BJ (cell line): ENCODE measurements around the gene INPP4A. TPM values are rescaled to one million over a fixed set of nuclear protein-coding genes. Genes with fewer than 3 reads are reported as not detected.

ENCODE experiments used
- CTCF ChIA-PET: fragments of 350-600 bp; formaldehyde crosslinking; extraction: SDS; loops from one replicate; lab custom pipeline; 2021; ENCODE audit warnings: antibody characterized with exemption, inconsistent platforms; lab: Yijun Ruan, JAX
- POLR2A ChIA-PET: fragments of 300-600 bp; sonication (Branson Sonifier 250); formaldehyde crosslinking; extraction: SDS; loops from one replicate; lab custom pipeline; 2021; ENCODE audit warnings: antibody characterized with exemption; lab: Charles Lee
- DNase-seq: peaks from one replicate; pipeline ENCODE4 v3.0.0-alpha.2; 2011; ENCODE audit warnings: low read depth
- H3K27me3 ChIP-seq: 2 replicates; pipeline ENCODE4 v1.6.0; 2011; ENCODE audit warnings: low read length; ENCODE audit not compliant: control insufficient read depth, insufficient read depth
- H3K36me3 ChIP-seq: 2 replicates; pipeline ENCODE4 v1.5.1; 2011; ENCODE audit warnings: low read length; ENCODE audit not compliant: control insufficient read depth, insufficient read depth
- H3K4me3 ChIP-seq: 2 replicates; pipeline ENCODE4 v1.5.1; 2011; ENCODE audit warnings: low read depth, mild to moderate bottlenecking, control low read depth, low read length
- CTCF ChIP-seq: IDR thresholded peaks from 2 replicates; pipeline ENCODE4 v1.5.1; 2011; ENCODE audit warnings: low read depth, mild to moderate bottlenecking, control low read depth, inconsistent platforms, low read length, moderate library complexity; ENCODE audit not compliant: insufficient read depth
- polyA plus RNA-seq: library from polyadenylated mRNA; depleted of rRNA; stranded (reverse); fragments of >200 nt; gene quantifications from 2 replicates; pipeline ENCODE4 v1.2.3, GENCODE V29; 2011

INPP4A gene
- polyA plus RNA-seq, 1 experiment = 21.0 TPM

- ChIA-PET POLR2A (no interaction called here), CTCF (interaction anchor here (1.2 kb wide), 1 partner anchor 40 kb away, joined by 4 read pairs; no protein-coding TSS in a partner anchor)
- no peak for DNase-seq
- H3K4me3 ChIP-seq = no peak overlapping the region
- no peak for TF ChIP-seq CTCF
- peaks cover 9% of the 10 kb centered on the region for H3K36me3 ChIP-seq
- H3K27me3 ChIP-seq = no peaks in the 10 kb centered on the region
Observed at GRCh38 chr2:98561902-98562695, 117.4 kb downstream of the INPP4A start.

- Histone ChIP-seq H3K36me3 (peaks cover 7% of the 10 kb centered on the region), H3K27me3 (no peaks in the 10 kb centered on the region), H3K4me3 (no peak overlapping the region)
- DNase-seq = no peak
- CTCF ChIA-PET = no interaction called here
- TF ChIP-seq CTCF = no peak
- POLR2A ChIA-PET = interaction anchor here (0.7 kb wide), 1 partner anchor 962 kb away, joined by 3 read pairs; no protein-coding TSS in a partner anchor
Observed at GRCh38 chr2:98563394-98563793, 118.7 kb downstream of the INPP4A start.

- ChIA-PET POLR2A (no interaction called here), CTCF (interaction anchor here (0.6 kb wide), 1 partner anchor 24 kb away, joined by 3 read pairs; no protein-coding TSS in a partner anchor)
- no peak overlapping the region for H3K4me3 ChIP-seq
- DNase-seq = no peak
- H3K36me3 ChIP-seq = peaks cover 12% of the 10 kb centered on the region
- no peak for TF ChIP-seq CTCF
- H3K27me3 ChIP-seq = no peaks in the 10 kb centered on the region
Observed at GRCh38 chr2:98564541-98565132, 120.0 kb downstream of the INPP4A start.

- Histone ChIP-seq H3K4me3 (no peak overlapping the region), H3K36me3 (peaks cover 15% of the 10 kb centered on the region), H3K27me3 (no peaks in the 10 kb centered on the region)
- POLR2A ChIA-PET = no interaction called here
- DNase-seq = no peak
- CTCF ChIA-PET = no interaction called here
- TF ChIP-seq CTCF = no peak
Observed at GRCh38 chr2:98565286-98565860, 120.7 kb downstream of the INPP4A start.

GRCh38 chr2:98565941-98566340, 121.3 kb downstream of the INPP4A start:
- Histone ChIP-seq H3K27me3 (no peaks in the 10 kb centered on the region), H3K36me3 (peaks cover 15% of the 10 kb centered on the region), H3K4me3 (no peak overlapping the region)
- ChIA-PET POLR2A (no interaction called here), CTCF (no interaction called here)
- TF ChIP-seq CTCF = no peak
- no peak for DNase-seq
